Upper lobe of left lung (tissue), 6 donors: ENCODE measurements around the gene PDLIM7. TPM values are rescaled to one million over a fixed set of nuclear protein-coding genes. Genes with fewer than 3 reads are reported as not detected.

Experiments
- ATAC-seq, 2 donors: fragments of 200-7000 bp; cut with Tn5 transposase; one replicate each; pipeline ENCODE4 v1.9.1; 2022; ENCODE audit warnings: mild to moderate bottlenecking in 2 of 2, moderate library complexity in 2 of 2; ENCODE audit not compliant: low FRiP score in 2 of 2
- DNase-seq, 2 donors: peaks; one replicate each; pipeline ENCODE4 v3.0.0-alpha.2; 2019 to 2020
- H3K27ac ChIP-seq, 4 donors: fragments of 200-600 bp; sonication (generic); one replicate each; pipeline ENCODE4 v1.5.1; 2016 to 2019
- H3K27me3 ChIP-seq, 4 donors: fragments of 200-600 bp; sonication (generic); one replicate each; pipeline ENCODE4 v1.5.1; 2017 to 2019
- H3K36me3 ChIP-seq, 4 donors: fragments of 200-600 bp; sonication (generic); one replicate each; pipeline ENCODE4 v1.5.1; 2016 to 2019
- H3K4me1 ChIP-seq, 4 donors: fragments of 200-600 bp; sonication (generic); one replicate each; pipeline ENCODE4 v1.5.1; 2018 to 2019
- H3K4me3 ChIP-seq, 4 donors: fragments of 200-600 bp; sonication (generic); one replicate each; pipeline ENCODE4 v1.5.1; 2017 to 2019; ENCODE audit warnings: mild to moderate bottlenecking in 2 of 4, moderate library complexity in 1 of 4
- H3K9me3 ChIP-seq, 4 donors: fragments of 200-600 bp; sonication (generic); one replicate each; pipeline ENCODE4 v1.5.1; 2018 to 2019
- CTCF ChIP-seq, 6 experiments: fragments of 450-650 bp in 4 of 6; fragments of 200-600 bp in 2 of 6; sonication (generic) in 2 of 6; IDR thresholded peaks; one replicate each; pipeline ENCODE4 v1.5.1; 2016 to 2019; ENCODE audit warnings: antibody characterized with exemption in 6 of 6
- EP300 ChIP-seq, 4 donors: sonication (generic); formaldehyde crosslinking; IDR thresholded peaks; one replicate each; pipeline ENCODE4 v1.5.1; 2017; ENCODE audit warnings: antibody characterized with exemption in 4 of 4, control low read depth in 2 of 4
- POLR2A ChIP-seq, 4 donors: fragments of 450-650 bp; IDR thresholded peaks; one replicate each; pipeline ENCODE4 v1.5.1; 2016 to 2017; ENCODE audit warnings: antibody characterized with exemption in 4 of 4, mild to moderate bottlenecking in 2 of 4
- POLR2AphosphoS5 ChIP-seq, 2 donors: sonication (generic); formaldehyde crosslinking; IDR thresholded peaks; one replicate each; pipeline ENCODE4 v1.5.1; 2017; ENCODE audit warnings: antibody characterized with exemption in 2 of 2
- WGBS, 2 donors: methylation state at CpG; one replicate each; pipeline ENCODE4 v1.1.5; 2017 to 2018; 5-methylcytosine and 5-hydroxymethylcytosine counted together
- total RNA-seq, 6 donors: library from RNA; depleted of rRNA in 4 of 6; stranded (reverse); fragments of >200 nt in 4 of 6; gene quantifications; one replicate each; pipeline versions ENCODE4 v1.1.0 to v1.2.1, GENCODE V29; 2016 to 2021
- donor health status: DM: no; HTN: no; CAD: no; lungs with moderate emphysema.
- donor health status: DM: no; HTN: yes; CAD: no; lungs with severe emphysema.

The PDLIM7 gene
- total RNA-seq, 6 donors from 2014 or later, result 32.0 to 142 (median 75.8) TPM

GRCh38 chr5:177514541-177514940 is 17.1 kb upstream of the PDLIM7 start:
- Histone ChIP-seq H3K4me3 (no peak overlapping the region), H3K27ac (no peak overlapping the region), H3K9me3 (no peaks in the 10 kb centered on the region), H3K4me1 (peaks cover 11 to 34% (median 25%) of the 10 kb centered on the region in 4 donors), H3K27me3 (no peaks in the 10 kb centered on the region), H3K36me3 (peaks cover 3 to 61% (median 54%) of the 10 kb centered on the region in 4 donors)
- 95 to 97% methylated on average over 6 to 11 of the region's 11 CpGs for WGBS, 2 donors
- TF ChIP-seq EP300 (IDR thresholded peaks at IDR 0.05) (no peak), POLR2AphosphoS5 (IDR thresholded peaks at IDR 0.05) (no peak), CTCF (IDR thresholded peaks at IDR 0.05) (no peak), POLR2A (IDR thresholded peaks at IDR 0.05) (no peak)
- DNase-seq, result no peak
- no peak for ATAC-seq

- TF ChIP-seq POLR2A (IDR thresholded peaks at IDR 0.05), result no peak
- no peak for TF ChIP-seq POLR2AphosphoS5 (IDR thresholded peaks at IDR 0.05)
- TF ChIP-seq EP300 (IDR thresholded peaks at IDR 0.05), result no peak
- no peak for TF ChIP-seq CTCF (IDR thresholded peaks at IDR 0.05)
- WGBS, 2 donors, result 97 to 99% methylated on average over 15 of the region's 15 CpGs
- no peak overlapping the region for H3K4me3 ChIP-seq
- H3K27me3 ChIP-seq, result no peaks in the 10 kb centered on the region
- DNase-seq (no peak), ATAC-seq (no peak)
- no peak overlapping the region for H3K27ac ChIP-seq
- H3K9me3 ChIP-seq, result no peaks in the 10 kb centered on the region
- H3K36me3 ChIP-seq, result peaks cover 0 to 55% (median 52%) of the 10 kb centered on the region in 4 donors
- peaks cover 11 to 39% (median 25%) of the 10 kb centered on the region in 4 donors for H3K4me1 ChIP-seq
These were observed 16.1 kb upstream of the PDLIM7 start for GRCh38 chr5:177513500-177513899.

- H3K4me3 ChIP-seq, result no peak overlapping the region
- no peak overlapping the region for H3K27ac ChIP-seq
- WGBS, 2 donors, result 93 to 98% methylated on average over 3 to 16 of the region's 16 CpGs
- peaks cover 11 to 39% (median 25%) of the 10 kb centered on the region in 4 donors for H3K4me1 ChIP-seq
- ATAC-seq (no peak), DNase-seq (no peak)
- TF ChIP-seq POLR2A (IDR thresholded peaks at IDR 0.05) (no peak), POLR2AphosphoS5 (IDR thresholded peaks at IDR 0.05) (no peak), CTCF (IDR thresholded peaks at IDR 0.05) (no peak), EP300 (IDR thresholded peaks at IDR 0.05) (no peak)
- peaks cover 0 to 55% (median 52%) of the 10 kb centered on the region in 4 donors for H3K36me3 ChIP-seq
- H3K27me3 ChIP-seq, result no peaks in the 10 kb centered on the region
- no peaks in the 10 kb centered on the region for H3K9me3 ChIP-seq
These were observed 15.5 kb upstream of the PDLIM7 start for GRCh38 chr5:177512736-177513380.

- Histone ChIP-seq H3K4me1 (peaks cover 11 to 34% (median 24%) of the 10 kb centered on the region in 4 donors), H3K36me3 (peaks cover 0 to 55% (median 52%) of the 10 kb centered on the region in 4 donors), H3K27me3 (no peaks in the 10 kb centered on the region), H3K27ac (peak overlapping the region in 3 of 4 donors; percentile 91 to 92 (median 92)), H3K4me3 (no peak overlapping the region), H3K9me3 (no peaks in the 10 kb centered on the region)
- no peak for DNase-seq
- WGBS, 2 donors, result 95% methylated on average over 12 to 34 of the region's 34 CpGs
- TF ChIP-seq POLR2A (IDR thresholded peaks at IDR 0.05) (no peak), CTCF (IDR thresholded peaks at IDR 0.05) (no peak), EP300 (IDR thresholded peaks at IDR 0.05) (no peak), POLR2AphosphoS5 (IDR thresholded peaks at IDR 0.05) (no peak)
- ATAC-seq, result no peak
These were observed 14.6 kb upstream of the PDLIM7 start for GRCh38 chr5:177511796-177512675.
